Right lobe of liver (tissue), 4 donors: ENCODE results near the gene UBN1.

Source experiments
- POLR2A ChIP-seq: fragments of 450-650 bp; IDR thresholded peaks from one replicate; pipeline ENCODE4 v1.6.1; 2017; ENCODE audit warnings: antibody characterized with exemption, mild to moderate bottlenecking
- TF ChIP-seq, protein P1 (sequence below), 4 donors: fragments of 200-600 bp in 3 of 4; fragments of 450-650 bp in 1 of 4; IDR thresholded peaks; one replicate each; pipeline versions ENCODE4 v1.5.1 to v1.8.0; 2016 to 2022; ENCODE audit warnings: antibody characterized with exemption in 4 of 4, mild to moderate bottlenecking in 2 of 4
- donor health status: DM: no; HTN: no; CAD: no.
- donor health status: DM: no; HTN: no; CAD: no.
- donor health status: DM: no; HTN: yes; CAD: no.

DNA sequence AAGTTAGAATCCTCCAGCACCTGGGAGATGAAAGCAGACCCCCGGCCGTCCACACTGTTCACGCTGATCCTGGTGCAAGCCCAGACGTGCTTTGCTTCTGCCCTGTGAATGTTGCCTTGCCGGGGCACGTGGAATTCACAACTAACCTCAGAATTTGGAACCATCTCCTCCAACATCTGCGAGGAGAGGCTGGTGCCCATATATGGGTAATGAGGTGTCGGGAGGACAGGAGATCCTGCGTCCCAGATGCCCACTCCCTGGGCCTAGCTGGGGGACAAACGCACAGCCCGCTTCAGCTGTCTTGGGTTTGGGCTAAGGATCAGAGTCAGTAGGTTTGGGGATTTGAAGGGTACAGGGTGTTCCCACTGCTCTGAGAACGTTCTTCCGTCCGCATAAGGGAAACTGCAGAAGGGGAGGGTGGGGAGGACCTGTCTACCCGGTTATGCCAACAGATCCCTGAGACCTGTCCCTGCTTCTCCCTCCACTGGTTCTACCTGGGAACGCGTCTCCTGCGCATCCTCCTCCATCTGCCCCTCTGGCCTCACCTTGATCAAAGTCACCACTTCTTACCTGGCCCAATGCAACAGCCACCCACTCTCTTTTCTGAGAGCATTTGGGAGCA, 75.6 kb downstream of the UBN1 start:
- TF ChIP-seq, protein P1, sequence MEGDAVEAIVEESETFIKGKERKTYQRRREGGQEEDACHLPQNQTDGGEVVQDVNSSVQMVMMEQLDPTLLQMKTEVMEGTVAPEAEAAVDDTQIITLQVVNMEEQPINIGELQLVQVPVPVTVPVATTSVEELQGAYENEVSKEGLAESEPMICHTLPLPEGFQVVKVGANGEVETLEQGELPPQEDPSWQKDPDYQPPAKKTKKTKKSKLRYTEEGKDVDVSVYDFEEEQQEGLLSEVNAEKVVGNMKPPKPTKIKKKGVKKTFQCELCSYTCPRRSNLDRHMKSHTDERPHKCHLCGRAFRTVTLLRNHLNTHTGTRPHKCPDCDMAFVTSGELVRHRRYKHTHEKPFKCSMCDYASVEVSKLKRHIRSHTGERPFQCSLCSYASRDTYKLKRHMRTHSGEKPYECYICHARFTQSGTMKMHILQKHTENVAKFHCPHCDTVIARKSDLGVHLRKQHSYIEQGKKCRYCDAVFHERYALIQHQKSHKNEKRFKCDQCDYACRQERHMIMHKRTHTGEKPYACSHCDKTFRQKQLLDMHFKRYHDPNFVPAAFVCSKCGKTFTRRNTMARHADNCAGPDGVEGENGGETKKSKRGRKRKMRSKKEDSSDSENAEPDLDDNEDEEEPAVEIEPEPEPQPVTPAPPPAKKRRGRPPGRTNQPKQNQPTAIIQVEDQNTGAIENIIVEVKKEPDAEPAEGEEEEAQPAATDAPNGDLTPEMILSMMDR (IDR thresholded peaks at IDR 0.05), result no peak
- TF ChIP-seq POLR2A, result no peak
